NCI-H2029 treated with DMSO at 0.1 percent for 48 hours (cell line): ENCODE data around the gene MMEL1.
"Not testable (repeated sequence)": the region's sequence is repeated elsewhere in the genome, so short reads cannot be mapped to it uniquely, and the experiment has no call there.

Experiments
- DNase-seq: peaks from one replicate; lab custom pipeline; 2025; lab: John Stamatoyannopoulos, UW

The MMEL1 gene

DNA sequence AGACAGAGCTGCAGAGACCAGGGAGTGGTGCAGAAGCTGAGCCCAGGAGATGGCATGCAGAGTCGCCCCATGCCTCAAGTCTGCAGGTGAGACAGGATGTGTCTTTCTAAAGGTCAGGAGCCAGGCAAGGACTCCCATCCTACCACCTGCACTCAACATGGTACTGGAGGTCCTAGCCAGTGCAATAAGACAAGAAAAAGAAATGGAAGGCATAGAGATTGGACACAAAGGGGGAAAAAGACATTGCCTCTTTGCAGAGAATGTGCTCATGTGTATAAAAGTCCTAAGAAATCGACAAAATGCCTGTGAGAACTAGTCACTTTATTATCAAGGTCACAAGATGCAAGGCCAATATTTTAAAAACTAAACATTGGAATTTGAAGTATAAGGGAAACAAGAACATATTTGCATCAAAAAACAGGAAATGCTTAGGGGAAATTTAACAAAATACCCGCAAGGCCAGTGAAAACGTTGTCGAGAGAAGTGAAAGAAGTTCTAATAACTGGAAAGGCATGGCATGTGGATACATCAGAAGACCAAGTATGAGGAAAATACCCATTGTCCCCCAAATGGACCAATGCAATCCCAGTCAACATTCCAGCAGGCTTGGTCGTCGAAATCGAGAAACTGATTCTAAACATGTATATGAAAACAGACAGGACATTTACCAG is 59.4 kb downstream of the MMEL1 start:
- DNase-seq: no peak

DNA sequence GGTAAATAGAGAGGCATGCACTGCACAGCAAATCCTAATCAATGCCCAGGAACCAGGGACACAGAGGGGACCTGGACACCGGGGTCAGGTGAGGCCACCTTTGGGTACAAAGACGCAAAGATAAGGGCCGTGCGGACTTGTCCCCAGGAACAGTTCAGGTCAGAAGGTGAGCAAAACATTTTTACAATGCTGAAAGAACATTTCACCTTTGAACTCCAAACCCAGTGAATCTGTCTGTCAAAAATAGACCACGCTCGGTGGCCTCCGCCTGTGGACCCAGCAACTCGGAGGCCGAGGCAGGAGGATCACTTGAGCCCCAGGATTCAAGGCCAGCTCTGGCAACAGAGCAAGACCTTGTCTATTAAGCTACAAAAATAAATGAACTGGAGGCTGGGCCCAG is 61.5 kb downstream of the MMEL1 start:
- DNase-seq: no peak

DNA sequence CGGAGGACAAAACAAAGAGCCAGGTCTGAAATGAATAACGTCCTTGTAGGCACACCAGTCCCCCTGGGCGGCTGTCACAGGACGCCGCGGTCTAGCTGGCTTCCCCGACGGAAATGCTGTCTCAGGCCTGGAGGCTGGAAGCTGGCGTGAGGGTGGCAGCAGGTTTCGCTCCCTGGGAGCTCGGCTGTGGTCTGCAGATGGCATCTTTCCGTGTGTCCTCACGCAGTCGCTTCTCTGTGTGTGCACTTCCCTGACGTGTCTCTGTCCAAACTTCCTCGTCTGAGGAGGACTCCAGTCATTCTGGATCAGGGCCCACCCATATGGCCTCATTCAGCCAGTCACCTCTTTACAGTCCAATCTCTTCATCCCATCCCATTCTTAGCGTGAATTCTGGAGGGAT is 62.5 kb downstream of the MMEL1 start:
- DNase-seq: no peak

DNA sequence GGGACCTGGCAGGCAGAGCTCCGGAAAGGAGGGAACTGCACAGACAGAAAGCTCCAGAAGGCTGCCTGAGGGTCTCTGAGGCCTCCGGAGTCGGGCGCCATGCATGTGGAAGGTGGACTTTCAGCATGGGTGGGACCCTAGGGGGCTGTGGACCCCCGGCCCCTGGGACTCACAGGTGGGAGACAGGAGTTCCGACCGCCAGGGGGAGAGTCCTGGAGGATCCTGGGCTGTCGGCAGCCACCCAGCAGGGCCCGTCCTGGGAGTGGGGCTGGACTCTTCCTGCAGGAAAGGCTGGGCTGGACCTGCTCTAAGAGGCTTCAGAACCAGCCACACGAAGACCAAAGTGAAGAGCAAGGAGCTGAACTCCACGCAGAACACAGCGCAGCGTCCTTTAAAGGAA is 63.1 kb downstream of the MMEL1 start:
- DNase-seq: not testable (repeated sequence)

DNA sequence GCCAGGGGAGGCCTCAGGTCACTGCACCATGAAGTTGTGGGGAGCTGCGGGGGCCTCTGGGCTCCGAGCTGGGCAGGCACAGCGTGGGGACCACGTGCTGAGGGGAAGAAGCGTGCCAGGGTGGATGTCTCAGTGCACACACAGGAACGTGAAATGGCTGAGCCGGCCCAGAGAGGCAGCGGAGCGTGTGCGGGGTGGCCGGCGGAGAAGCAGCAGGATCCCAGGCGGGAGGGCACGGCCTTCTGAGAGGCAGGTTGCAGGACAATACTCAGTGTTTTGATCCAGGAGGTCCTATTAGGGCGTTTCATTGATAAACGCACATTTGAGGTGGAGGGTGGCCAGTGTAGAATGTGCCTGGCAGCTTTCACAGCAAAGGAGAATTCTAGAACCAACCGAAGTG is 63.8 kb downstream of the MMEL1 start:
- no peak for DNase-seq

DNA sequence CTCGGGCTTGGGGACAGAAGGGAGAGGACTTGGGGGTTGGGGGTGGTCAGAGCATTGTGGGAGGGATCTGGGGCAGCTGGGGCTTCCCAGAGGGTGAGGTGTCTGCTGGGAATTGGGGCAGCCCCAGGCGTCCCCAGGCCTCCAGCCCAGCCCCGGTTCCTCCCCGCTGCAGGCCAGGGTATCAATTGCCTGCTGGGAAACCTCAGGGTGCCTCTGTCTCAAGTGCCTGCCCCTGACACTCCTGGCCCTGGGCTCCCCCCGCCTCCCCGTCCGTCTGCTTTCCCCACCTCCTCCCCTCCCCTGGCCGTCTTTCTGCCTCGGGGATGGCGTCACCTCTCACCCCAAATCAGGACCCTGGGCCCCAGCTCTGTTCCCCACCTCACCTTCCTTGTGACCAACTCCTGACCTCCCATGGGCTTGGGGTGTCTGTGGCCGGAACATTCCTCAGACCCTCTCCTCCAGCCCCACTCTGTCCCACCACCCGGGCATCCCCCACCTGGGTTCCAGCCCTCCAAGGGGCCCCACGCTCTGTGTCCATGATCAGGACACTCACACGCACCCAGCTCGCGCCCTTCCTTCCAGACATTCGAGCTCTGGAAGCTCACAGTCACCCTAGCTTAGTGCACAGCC is 64.5 kb downstream of the MMEL1 start:
- not testable (repeated sequence) for DNase-seq

DNA sequence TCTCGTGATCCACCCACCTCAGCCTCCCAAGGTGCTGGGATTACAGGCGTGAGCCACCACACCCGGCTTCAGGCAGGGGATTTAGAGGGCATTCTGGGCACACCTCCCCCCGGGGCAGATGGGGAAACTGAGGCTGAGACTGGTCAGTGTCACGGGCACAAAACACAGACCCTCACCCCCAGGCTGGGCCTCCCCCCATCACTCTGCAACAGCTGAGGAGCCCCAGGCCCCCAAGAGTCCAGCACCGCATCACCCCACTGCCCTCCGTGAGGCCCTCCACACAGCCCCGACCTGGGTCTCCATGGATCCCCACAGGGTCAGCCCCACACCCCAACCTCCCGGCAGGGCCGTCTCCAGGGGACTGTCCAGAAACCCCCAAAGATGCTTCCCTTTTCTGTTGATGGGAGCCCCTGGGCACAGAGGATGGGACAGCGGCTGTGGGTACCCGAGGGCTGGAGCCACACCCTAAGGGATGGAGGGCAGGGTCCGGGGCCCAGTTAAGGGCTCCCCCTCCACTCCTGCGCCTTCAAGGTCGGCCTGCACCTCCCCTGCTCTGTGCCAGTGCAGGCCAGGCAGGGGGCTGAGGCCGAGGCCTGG is 65.6 kb downstream of the MMEL1 start:
- no peak for DNase-seq

DNA sequence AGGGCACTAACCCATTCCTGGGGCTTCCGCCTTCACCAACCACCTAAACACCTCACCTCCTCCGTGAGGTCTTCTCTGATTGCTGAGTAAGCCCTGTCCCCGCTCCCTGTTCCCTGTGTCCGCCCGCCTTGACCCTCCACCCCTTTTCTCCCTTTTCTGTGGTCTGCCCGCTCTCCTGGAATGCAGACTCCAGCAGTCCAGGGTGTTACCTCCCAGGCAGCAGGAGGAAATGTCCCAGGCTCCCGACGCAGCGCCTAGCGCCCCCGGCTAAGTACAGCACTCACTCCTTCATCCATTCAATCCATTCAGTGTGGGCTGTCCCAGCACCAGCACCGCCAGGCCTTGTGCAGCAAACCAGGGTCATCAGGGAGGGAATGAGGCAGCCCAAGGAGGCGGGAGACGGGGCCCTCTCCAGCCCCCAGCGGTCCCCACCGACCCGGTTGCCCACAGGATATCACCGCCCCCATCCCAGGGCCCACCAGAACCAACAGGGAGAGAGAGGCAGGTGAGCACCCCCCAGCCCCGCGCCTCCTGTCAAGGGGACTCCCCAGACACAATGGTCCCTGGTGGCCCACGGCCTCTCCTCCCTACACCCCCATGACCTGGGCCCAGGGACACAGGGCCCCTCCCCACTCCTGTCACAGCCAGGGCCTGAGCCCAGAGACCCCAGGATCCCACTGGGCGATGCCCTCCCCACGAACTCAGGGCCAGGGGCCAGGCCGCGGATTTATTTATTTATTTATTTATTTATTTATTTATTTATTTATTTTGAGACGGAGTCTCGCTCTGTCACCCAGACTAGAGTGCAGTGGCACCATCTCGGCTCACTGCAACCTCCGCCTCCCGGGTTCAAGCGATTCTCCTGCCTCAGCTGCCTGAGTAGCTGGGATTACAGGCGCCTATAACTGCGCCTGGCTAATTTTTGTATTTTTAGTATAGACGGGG is 66.4 kb downstream of the MMEL1 start:
- no peak for DNase-seq

DNA sequence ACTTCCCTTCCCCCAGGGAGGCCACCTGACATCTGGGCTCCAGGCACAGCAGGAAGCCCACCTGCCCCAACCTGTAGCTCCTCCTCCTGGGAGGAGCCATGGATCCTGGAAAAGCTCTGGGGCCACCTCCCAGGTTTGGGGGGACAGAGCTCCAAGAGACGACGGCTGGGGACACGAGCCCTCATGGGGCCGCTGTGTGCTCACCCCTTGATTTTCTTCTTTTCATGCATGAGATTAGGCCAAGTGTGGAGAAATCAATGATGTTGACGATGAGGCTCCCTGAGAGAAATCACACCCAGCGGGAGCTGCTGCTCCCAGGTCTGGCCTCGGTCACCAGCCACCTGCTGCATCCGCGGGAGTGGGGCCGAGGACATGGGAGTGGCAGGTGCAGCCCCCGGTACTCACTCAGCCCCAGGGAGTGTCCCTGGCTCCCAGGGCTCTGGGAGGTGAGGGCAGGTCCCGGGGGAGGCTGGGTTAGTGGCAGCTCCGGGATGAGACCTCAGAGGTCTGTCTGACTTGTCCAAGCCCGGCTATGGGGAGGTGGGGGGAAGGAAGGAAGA is 67.9 kb downstream of the MMEL1 start:
- no peak for DNase-seq

DNA sequence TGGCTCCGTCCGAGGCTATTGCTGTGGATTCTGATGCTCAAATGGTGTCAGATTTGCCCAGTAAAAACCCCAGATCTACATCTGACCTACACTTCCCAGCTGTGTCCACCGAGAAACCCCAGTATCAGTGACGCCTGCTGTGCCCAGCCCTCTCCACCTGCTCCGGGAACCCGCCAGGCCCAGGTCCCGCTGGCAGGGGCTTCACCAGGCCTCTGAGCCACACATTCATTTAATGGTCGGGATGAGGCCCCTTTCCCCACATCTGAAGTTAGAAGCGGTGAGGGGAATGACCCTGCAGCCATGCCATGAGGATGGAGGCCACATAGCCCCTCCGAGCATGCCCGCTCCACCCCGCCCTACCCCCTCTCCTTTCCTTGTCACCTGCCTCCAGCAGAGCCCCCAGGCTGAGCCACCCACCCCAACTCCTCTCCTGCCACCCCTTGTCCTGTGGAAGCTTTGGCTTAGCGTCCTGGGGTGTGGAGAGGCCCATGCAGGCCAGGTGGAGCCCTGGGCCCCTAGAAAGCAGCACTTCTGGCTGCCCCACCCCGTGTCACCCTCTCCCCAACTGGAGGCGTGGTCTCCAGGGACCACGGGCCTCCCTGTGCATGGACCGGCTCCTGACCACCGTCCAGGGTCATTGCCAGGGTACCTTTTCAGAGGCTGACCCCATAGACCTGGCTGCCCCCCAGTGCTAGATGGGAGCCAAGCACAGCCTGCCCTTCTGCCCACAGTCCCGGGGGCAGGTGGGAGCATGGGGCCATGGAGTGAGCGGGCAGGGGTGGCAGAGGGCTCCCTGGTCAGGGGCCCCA is 68.6 kb downstream of the MMEL1 start:
- DNase-seq: no peak

DNA sequence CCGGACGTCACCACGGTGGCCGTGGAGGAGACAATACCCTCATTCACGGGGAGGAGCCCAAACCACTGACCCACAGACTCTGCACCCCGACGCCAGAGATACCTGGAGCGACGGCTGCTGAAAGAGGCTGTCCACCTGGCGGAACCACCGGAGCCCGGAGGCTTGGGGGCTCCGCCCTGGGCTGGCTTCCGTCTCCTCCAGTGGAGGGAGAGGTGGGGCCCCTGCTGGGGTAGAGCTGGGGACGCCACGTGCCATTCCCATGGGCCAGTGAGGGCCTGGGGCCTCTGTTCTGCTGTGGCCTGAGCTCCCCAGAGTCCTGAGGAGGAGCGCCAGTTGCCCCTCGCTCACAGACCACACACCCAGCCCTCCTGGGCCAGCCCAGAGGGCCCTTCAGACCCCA is 69.6 kb downstream of the MMEL1 start:
- no peak for DNase-seq

DNA sequence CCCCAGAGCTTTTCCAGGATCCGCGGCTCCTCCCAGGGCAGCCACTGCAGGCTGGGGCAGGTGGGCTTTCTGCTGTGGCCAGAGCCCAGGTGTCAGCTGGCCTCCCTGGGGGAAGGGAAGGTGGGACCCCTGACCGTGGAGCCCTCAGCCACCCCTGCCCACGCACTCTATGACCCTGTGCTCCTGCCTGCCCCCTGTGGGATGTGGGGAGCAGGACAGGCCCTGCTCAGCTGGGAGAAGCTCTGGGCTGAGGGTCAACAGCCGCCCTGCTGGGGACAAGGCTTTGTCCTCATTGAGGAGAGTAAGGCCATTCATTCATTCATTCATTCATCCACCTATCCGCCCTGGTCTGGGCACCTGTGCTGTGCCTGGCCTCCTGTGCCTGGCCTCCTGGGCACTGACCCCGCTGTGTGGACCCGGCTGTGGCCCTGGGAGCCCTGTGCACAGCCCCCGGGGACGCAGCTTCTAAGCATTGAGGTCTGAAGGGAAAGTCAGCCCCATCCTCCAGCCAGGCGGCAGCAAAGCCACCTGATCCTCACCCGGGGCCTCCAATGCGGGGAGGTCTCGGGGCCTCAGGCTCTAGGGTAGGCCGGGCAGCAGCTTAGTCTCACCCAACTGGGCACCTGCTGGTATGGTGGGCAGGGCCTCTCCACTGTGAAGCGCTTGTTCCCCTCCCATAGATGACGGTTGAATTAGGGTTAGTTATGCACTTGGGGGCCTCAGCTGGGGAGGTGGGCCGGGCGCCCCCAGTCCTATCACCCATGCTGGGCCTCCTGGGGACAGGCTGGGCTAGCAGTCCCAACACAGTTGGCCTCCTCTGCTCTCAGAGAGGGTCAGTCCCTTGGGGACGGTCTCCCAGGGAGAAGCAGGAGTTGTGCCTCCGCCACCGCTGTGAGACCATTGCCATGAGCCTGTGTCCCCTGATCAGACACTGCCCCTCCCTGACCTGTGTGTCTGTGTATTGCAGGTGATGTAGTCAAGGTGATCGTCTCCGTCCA is 70.6 kb downstream of the MMEL1 start:
- no peak for DNase-seq

DNA sequence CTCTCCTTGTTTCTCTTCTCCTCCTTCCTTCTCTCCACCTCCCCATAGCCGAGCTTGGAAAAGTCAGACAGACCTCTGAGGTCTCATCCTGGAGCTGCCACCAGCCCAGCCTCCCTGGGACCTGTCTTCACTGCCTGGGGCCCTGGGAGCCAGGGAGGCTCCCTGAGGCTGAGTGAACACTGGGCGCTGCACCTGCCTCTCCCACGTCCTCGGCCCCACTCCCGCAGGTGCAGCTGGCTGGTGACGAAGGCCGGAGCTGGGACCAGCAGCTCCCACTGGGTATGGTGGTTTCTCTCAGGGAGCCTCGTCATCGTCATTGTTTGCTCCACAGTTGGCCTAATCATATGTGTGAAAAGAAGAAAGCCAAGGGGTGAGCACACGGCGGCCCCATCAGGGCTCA is 71.4 kb downstream of the MMEL1 start:
- no peak for DNase-seq

DNA sequence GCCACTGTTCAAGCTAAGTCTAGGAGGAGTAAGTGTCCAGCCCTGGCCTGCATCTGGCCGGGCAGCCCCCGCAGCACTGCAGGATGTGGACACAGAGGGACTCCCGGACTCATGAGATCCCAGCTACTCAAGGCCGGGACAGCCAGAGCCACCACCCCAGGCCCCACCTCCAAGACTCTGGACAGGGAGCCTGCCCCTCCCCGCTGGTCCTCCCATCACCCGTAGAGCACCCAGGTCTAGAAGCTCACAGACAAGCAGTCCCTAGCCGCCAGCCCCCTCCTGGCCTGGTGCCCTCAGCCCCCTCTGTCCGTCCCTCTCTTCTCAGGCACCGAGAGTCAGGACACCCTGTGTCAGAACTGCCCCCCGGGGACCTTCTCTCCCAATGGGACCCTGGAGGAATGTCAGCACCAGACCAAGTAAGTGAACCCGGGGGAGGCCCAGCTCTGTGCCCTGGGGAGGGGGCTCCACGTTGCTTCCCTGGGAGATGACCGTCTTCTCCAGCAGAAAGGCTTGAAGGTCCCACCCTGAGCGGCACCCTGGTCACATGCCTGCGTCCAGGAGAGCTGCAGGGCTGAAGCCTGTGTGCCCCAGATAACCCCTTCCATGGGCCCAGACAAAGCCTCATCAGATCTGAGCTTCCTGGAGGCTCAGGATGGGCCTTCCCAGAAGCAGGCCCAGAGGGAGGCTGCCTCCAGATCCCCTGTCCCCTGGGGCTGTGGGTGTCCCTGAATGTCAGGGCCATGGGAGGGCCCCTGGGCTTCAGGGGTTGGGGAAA is 72.3 kb downstream of the MMEL1 start:
- DNase-seq: no peak

DNA sequence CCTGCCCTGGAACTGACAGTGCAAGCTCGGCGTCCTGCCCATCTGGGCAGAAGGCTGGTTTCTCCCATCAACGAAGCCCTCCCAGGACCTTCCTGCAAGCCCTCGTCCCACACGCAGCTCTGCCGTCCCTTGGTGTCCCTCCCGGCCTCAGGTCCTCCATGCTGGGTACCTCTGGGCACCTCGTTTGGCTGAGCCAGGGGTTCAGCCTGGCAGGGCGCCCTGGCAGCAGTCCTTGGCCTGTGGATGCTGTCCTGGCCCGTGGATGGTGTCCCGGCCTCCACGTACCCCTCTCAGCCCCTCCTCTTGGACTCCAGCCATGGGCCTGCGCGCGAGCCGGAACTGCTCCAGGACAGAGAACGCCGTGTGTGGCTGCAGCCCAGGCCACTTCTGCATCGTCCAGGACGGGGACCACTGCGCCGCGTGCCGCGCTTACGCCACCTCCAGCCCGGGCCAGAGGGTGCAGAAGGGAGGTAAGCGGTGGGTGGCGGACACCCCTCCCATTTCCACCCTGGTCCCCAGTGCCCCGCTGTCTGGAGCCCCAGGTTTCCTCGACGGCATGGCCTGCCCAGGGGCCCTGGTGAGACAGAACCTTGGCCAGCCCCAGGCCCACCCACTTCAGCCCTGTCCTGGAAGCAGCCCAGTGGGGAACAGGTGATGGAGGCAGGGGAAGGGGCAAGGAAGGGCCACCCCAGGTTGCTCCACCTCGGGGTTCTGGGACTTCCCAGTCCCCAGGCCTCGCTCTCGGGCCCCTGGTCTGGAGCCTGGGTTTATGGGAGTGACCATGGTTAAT is 73.1 kb downstream of the MMEL1 start:
- DNase-seq: no peak

DNA sequence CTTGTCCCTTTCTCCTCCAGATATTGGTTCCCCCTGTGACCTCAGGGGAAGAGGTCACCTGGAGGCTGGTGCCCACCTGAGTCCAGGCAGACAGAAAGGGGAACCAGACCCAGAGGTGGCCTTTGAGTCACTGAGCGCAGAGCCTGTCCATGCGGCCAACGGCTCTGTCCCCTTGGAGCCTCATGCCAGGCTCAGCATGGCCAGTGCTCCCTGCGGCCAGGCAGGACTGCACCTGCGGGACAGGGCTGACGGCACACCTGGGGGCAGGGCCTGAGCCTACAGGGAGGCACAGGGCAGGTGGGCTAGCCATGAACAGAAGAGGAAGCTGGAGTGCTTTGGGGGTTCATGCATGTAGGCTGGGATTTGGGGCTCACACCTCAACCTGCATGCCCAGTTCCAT is 74.0 kb downstream of the MMEL1 start:
- no peak for DNase-seq

DNA sequence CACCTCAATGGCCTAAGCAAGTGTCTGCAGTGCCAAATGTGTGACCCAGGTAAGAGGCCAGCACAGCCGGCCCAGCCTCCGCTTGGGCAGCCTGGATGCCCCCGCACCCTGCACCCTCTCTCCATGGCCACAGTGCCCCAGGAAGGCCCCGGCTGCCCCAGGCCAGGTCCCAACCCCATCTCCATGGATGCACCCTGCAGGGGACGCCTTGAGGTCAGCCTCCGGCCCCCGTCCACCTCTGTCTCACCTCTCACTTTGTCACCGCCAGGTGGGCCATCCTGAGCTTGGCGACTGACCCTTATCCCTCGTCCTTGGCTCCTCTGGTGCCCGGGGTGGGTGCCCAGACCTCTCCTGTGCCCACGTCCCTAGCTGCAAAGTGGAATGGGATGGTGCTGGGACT is 74.4 kb downstream of the MMEL1 start:
- no peak for DNase-seq
